Measurements from ENCODE around the gene CPA1. TPM values are rescaled to one million over a fixed set of nuclear protein-coding genes. Genes with fewer than 3 reads are reported as not detected.
"Not testable (repeated sequence)": the region's sequence is repeated elsewhere in the genome, so short reads cannot be mapped to it uniquely, and the experiment has no call there.

Gene CPA1
- total RNA-seq, 1 experiment from 2014 or later: not detected

GRCh38 chr7:130372402-130373165 lies 7.7 kb upstream of the CPA1 start:
- no peak for DNase-seq (ENCODE audit: low read depth)

- DNase-seq (ENCODE audit: low read depth): no peak
Observed at GRCh38 chr7:130374507-130374906, 5.8 kb upstream of the CPA1 start.

- not testable (repeated sequence) for DNase-seq (ENCODE audit: low read depth)
Observed at GRCh38 chr7:130376461-130376860, 3.8 kb upstream of the CPA1 start.

GRCh38 chr7:130377178-130377577 lies 3.1 kb upstream of the CPA1 start:
- DNase-seq (ENCODE audit: low read depth): peak; percentile 47

GRCh38 chr7:130379019-130379418 lies 1.3 kb upstream of the CPA1 start:
- DNase-seq (ENCODE audit: low read depth): no peak

GRCh38 chr7:130379532-130379920 lies 768 bp upstream of the CPA1 start:
- no peak for DNase-seq (ENCODE audit: low read depth)

GRCh38 chr7:130380861-130381455 lies 664 bp downstream of the CPA1 start:
- DNase-seq (ENCODE audit: low read depth): no peak

- peak; percentile 11 for DNase-seq (ENCODE audit: low read depth)
Observed at GRCh38 chr7:130381468-130382312, 1.4 kb downstream of the CPA1 start.

- DNase-seq (ENCODE audit: low read depth): no peak
Observed at GRCh38 chr7:130383187-130383980, 3.1 kb downstream of the CPA1 start.

GRCh38 chr7:130384371-130384801 lies 4.1 kb downstream of the CPA1 start:
- DNase-seq (ENCODE audit: low read depth): no peak

- DNase-seq (ENCODE audit: low read depth): no peak
Observed at GRCh38 chr7:130384841-130385599, 4.7 kb downstream of the CPA1 start.

GRCh38 chr7:130385600-130386066 lies 5.3 kb downstream of the CPA1 start:
- DNase-seq (ENCODE audit: low read depth): no peak

- DNase-seq (ENCODE audit: low read depth): no peak
Observed at GRCh38 chr7:130386876-130387275, 6.6 kb downstream of the CPA1 start.

- no peak for DNase-seq (ENCODE audit: low read depth)
Observed at GRCh38 chr7:130387306-130387627, 7.0 kb downstream of the CPA1 start.

GRCh38 chr7:130387628-130388403 lies 7.5 kb downstream of the CPA1 start:
- peak; percentile 24 for DNase-seq (ENCODE audit: low read depth)

- no peak for DNase-seq (ENCODE audit: low read depth)
Observed at GRCh38 chr7:130388671-130389070, 8.4 kb downstream of the CPA1 start.

GRCh38 chr7:130390486-130390885 lies 10.2 kb downstream of the CPA1 start:
- no peak for DNase-seq (ENCODE audit: low read depth)

GRCh38 chr7:130393101-130393561 lies 12.8 kb downstream of the CPA1 start:
- DNase-seq (ENCODE audit: low read depth): no peak

GRCh38 chr7:130393841-130394411 lies 13.6 kb downstream of the CPA1 start:
- no peak for DNase-seq (ENCODE audit: low read depth)
